OCI-LY3 (cell line): ENCODE results near the gene GIMAP7.

Source experiments
- H2AFZ ChIP-seq: fragments of 200-600, 300-600 bp; shearing (Covaris generic); 2 replicates; pipeline ENCODE4 v1.6.0; 2014; ENCODE audit warnings: antibody characterized with exemption, low read depth, low read length
- H3K27ac ChIP-seq: fragments of 200-600, 300-600 bp; sonication (generic); 2 replicates; pipeline ENCODE4 v1.5.1; 2014; ENCODE audit warnings: mild to moderate bottlenecking, low read length, moderate library complexity, mixed read lengths
- H3K27me3 ChIP-seq: fragments of 200-600, 300-600 bp; sonication (generic); 2 replicates; pipeline ENCODE4 v1.6.1; 2014; ENCODE audit warnings: low read depth, low read length, mixed read lengths
- H3K36me3 ChIP-seq: fragments of 200-600, 300-600 bp; sonication (generic); replicated peaks from 2 replicates; pipeline ENCODE3; 2014; ENCODE audit warnings: low read depth, low read length, mixed read lengths
- H3K4me1 ChIP-seq: fragments of 300-600, 200-600 bp; sonication (generic); 2 replicates; pipeline ENCODE4 v1.6.1; 2014; ENCODE audit warnings: low read length, mixed read lengths
- H3K4me2 ChIP-seq: fragments of 200-600, 300-600 bp; sonication (generic); 2 replicates; pipeline ENCODE4 v1.6.1; 2014; ENCODE audit warnings: low read length, mixed read lengths
- H3K4me3 ChIP-seq: fragments of 300-600, 200-600 bp; sonication (generic); 2 replicates; pipeline ENCODE4 v1.5.1; 2014; ENCODE audit warnings: antibody characterized with exemption, mild to moderate bottlenecking, low read length, moderate library complexity
- H3K79me2 ChIP-seq: fragments of 300-600, 200-600 bp; shearing (Covaris generic); 2 replicates; pipeline ENCODE4 v1.6.1; 2014; ENCODE audit warnings: mild to moderate bottlenecking, low read length, mixed read lengths
- H3K9ac ChIP-seq: fragments of 300-600, 200-600 bp; shearing (Covaris generic); 2 replicates; pipeline ENCODE4 v1.6.0; 2014; ENCODE audit warnings: mild to moderate bottlenecking, low read length, moderate library complexity
- H3K9me3 ChIP-seq: fragments of 200-600, 300-600 bp; shearing (Covaris generic); 2 replicates; pipeline ENCODE4 v1.6.1; 2014; ENCODE audit warnings: low read length, mixed read lengths; ENCODE audit not compliant: insufficient read depth
- H4K20me1 ChIP-seq: fragments of 200-600, 300-600 bp; sonication (generic); 2 replicates; pipeline ENCODE4 v1.6.1; 2016; ENCODE audit warnings: low read length, mixed read lengths; ENCODE audit not compliant: insufficient read depth
- CTCF ChIP-seq: fragments of 200-600, 300-600 bp; sonication (generic); IDR thresholded peaks from 2 replicates; pipeline ENCODE4 v1.5.1; 2014; ENCODE audit warnings: antibody characterized with exemption, low read length, low read depth
- EZH2phosphoT487 ChIP-seq: fragments of 200-600 bp; shearing (Covaris generic); IDR thresholded peaks from 2 replicates; pipeline ENCODE4 v1.6.1; 2018; ENCODE audit warnings: antibody characterized with exemption, mixed run types, low read depth

Gene GIMAP7

GRCh38 chr7:150502519-150502918, 12.2 kb upstream of the GIMAP7 start:
- Histone ChIP-seq H3K9ac (no peak overlapping the region), H3K4me2 (no peak overlapping the region), H3K4me3 (no peak overlapping the region), H3K9me3 (no peaks in the 10 kb centered on the region), H3K27me3 (no peaks in the 10 kb centered on the region), H3K79me2 (no peaks in the 10 kb centered on the region), H3K4me1 (no peaks in the 10 kb centered on the region), H2AFZ (no peak overlapping the region), H3K36me3 (no peaks in the 10 kb centered on the region), H3K27ac (no peak overlapping the region), H4K20me1 (no peaks in the 10 kb centered on the region)
- TF ChIP-seq CTCF, result no peak
- no peak for TF ChIP-seq EZH2phosphoT487

GRCh38 chr7:150503155-150503554, 11.5 kb upstream of the GIMAP7 start:
- Histone ChIP-seq H2AFZ (no peak overlapping the region), H3K36me3 (no peaks in the 10 kb centered on the region), H4K20me1 (no peaks in the 10 kb centered on the region), H3K27ac (no peak overlapping the region), H3K4me3 (no peak overlapping the region), H3K27me3 (no peaks in the 10 kb centered on the region), H3K4me1 (no peaks in the 10 kb centered on the region), H3K9ac (no peak overlapping the region), H3K79me2 (no peaks in the 10 kb centered on the region), H3K9me3 (no peaks in the 10 kb centered on the region), H3K4me2 (no peak overlapping the region)
- TF ChIP-seq CTCF, result no peak
- TF ChIP-seq EZH2phosphoT487, result no peak

GRCh38 chr7:150503581-150503980, 11.1 kb upstream of the GIMAP7 start:
- H2AFZ ChIP-seq, result no peak overlapping the region

GRCh38 chr7:150507947-150508602, 6.6 kb upstream of the GIMAP7 start:
- H3K9ac ChIP-seq, result no peak overlapping the region
- H3K36me3 ChIP-seq, result no peaks in the 10 kb centered on the region
- no peaks in the 10 kb centered on the region for H3K27me3 ChIP-seq
- no peak overlapping the region for H3K27ac ChIP-seq
- no peak overlapping the region for H3K4me2 ChIP-seq
- H3K9me3 ChIP-seq, result no peaks in the 10 kb centered on the region
- no peaks in the 10 kb centered on the region for H4K20me1 ChIP-seq
- H3K4me1 ChIP-seq, result no peaks in the 10 kb centered on the region
- TF ChIP-seq CTCF, result no peak
- no peak for TF ChIP-seq EZH2phosphoT487
- no peak overlapping the region for H2AFZ ChIP-seq
- no peak overlapping the region for H3K4me3 ChIP-seq
- no peaks in the 10 kb centered on the region for H3K79me2 ChIP-seq

More at GRCh38 chr7:150503581-150503980, 11.1 kb upstream of the GIMAP7 start:
- Histone ChIP-seq H3K4me1 (no peaks in the 10 kb centered on the region), H3K27me3 (no peaks in the 10 kb centered on the region), H3K4me2 (no peak overlapping the region), H3K4me3 (no peak overlapping the region), H4K20me1 (no peaks in the 10 kb centered on the region), H3K9ac (no peak overlapping the region), H3K36me3 (no peaks in the 10 kb centered on the region), H3K27ac (no peak overlapping the region), H3K9me3 (no peaks in the 10 kb centered on the region), H3K79me2 (no peaks in the 10 kb centered on the region)
- TF ChIP-seq EZH2phosphoT487, result no peak
